Retinal pigment epithelial cell (primary cell): ENCODE data around the gene PLCB4.

Experiments used
- DNase-seq: peaks from one replicate; pipeline ENCODE4 v3.0.0-alpha.2; 2010; ENCODE audit warnings: low read depth
- H3K4me3 ChIP-seq: 2 replicates; pipeline ENCODE4 v1.5.1; 2011; ENCODE audit warnings: mild to moderate bottlenecking, low read length, control low read depth, moderate library complexity
- CTCF ChIP-seq: conservative IDR thresholded peaks from 2 replicates; pipeline ENCODE4 v1.5.1; 2011; ENCODE audit warnings: low read depth, low read length, control low read depth, inconsistent platforms

Gene PLCB4

GRCh38 chr20:9388160-9388812 is 319.4 kb downstream of the PLCB4 start:
- no peak for DNase-seq
- no peak for TF ChIP-seq CTCF
- H3K4me3 ChIP-seq: no peak overlapping the region

GRCh38 chr20:9388813-9389161 is 319.9 kb downstream of the PLCB4 start:
- DNase-seq: no peak
- H3K4me3 ChIP-seq: no peak overlapping the region
- TF ChIP-seq CTCF: no peak

GRCh38 chr20:9389346-9389745 is 320.5 kb downstream of the PLCB4 start:
- DNase-seq: no peak
- TF ChIP-seq CTCF: no peak

GRCh38 chr20:9390441-9390840 is 321.6 kb downstream of the PLCB4 start:
- TF ChIP-seq CTCF: no peak
- no peak for DNase-seq
- H3K4me3 ChIP-seq: no peak overlapping the region

More at GRCh38 chr20:9389346-9389745, 320.5 kb downstream of the PLCB4 start:
- no peak overlapping the region for H3K4me3 ChIP-seq

GRCh38 chr20:9392892-9393857 is 324.3 kb downstream of the PLCB4 start:
- no peak overlapping the region for H3K4me3 ChIP-seq
- DNase-seq: no peak
- TF ChIP-seq CTCF: peak; percentile 87

GRCh38 chr20:9395971-9396370 is 327.1 kb downstream of the PLCB4 start:
- no peak for DNase-seq
- no peak overlapping the region for H3K4me3 ChIP-seq
- TF ChIP-seq CTCF: no peak
